ENCODE results near the gene RNF126. TPM values are rescaled to one million over a fixed set of nuclear protein-coding genes. Genes with fewer than 3 reads are reported as not detected.

RNF126 gene
- polyA plus RNA-seq, 1 donor from 2014 or later = 33.7 TPM

GRCh38 chr19:648305-648704, 14.7 kb downstream of the RNF126 start:
- Histone ChIP-seq H2AFZ (ENCODE audit: low read depth, low read length) (no peak overlapping the region), H3K4me3 (ENCODE audit: low read length) (no peak overlapping the region), H3K9me3 (ENCODE audit: low read length) (no peaks in the 10 kb centered on the region), H4K20me1 (ENCODE audit: insufficient read depth) (no peaks in the 10 kb centered on the region), H3K4me2 (ENCODE audit: low read length) (no peak overlapping the region), H3K36me3 (ENCODE audit: insufficient read depth, low read length) (no peaks in the 10 kb centered on the region), H3K9me2 (ENCODE audit: insufficient read depth, low read length) (no peaks in the 10 kb centered on the region), H3F3A (ENCODE audit: insufficient read depth, low read length, poor library complexity, severe bottlenecking) (no peaks in the 10 kb centered on the region), H3K9ac (ENCODE audit: low read length) (no peak overlapping the region), H3K79me2 (replicated peaks; ENCODE audit: insufficient read depth, low read length) (peaks cover 3% of the 10 kb centered on the region), H3K27ac (ENCODE audit: low read length) (no peak overlapping the region), H3K27me3 (ENCODE audit: insufficient read depth, low read depth, low read length) (no peaks in the 10 kb centered on the region)
- TF ChIP-seq RAD21 (conservative IDR thresholded peaks at IDR 0.05) (no peak), MXI1 (conservative IDR thresholded peaks at IDR 0.05; ENCODE audit: poor library complexity, severe bottlenecking) (no peak), EP300 (conservative IDR thresholded peaks at IDR 0.05; ENCODE audit: poor library complexity, severe bottlenecking) (no peak), CTCF (IDR thresholded peaks at IDR 0.05; ENCODE audit: poor library complexity, severe bottlenecking) (no peak), EZH2 (IDR thresholded peaks at IDR 0.05; ENCODE audit: borderline replicate concordance, insufficient read depth, low read length, poor library complexity, severe bottlenecking) (no peak), SMC3 (conservative IDR thresholded peaks at IDR 0.05; ENCODE audit: poor library complexity) (no peak), POLR2AphosphoS5 (IDR thresholded peaks at IDR 0.05) (no peak), REST (IDR thresholded peaks at IDR 0.05; ENCODE audit: borderline replicate concordance) (no peak), TAF1 (IDR thresholded peaks at IDR 0.05; ENCODE audit: low read depth) (no peak)

GRCh38 chr19:647566-648284, 15.3 kb downstream of the RNF126 start:
- H3K79me2 ChIP-seq (replicated peaks; ENCODE audit: insufficient read depth, low read length) = no peaks in the 10 kb centered on the region
- no peak overlapping the region for H3K4me2 ChIP-seq (ENCODE audit: low read length)
- H3F3A ChIP-seq (ENCODE audit: insufficient read depth, low read length, poor library complexity, severe bottlenecking) = no peaks in the 10 kb centered on the region
- H3K4me3 ChIP-seq (ENCODE audit: low read length) = no peak overlapping the region
- H2AFZ ChIP-seq (ENCODE audit: low read depth, low read length) = no peak overlapping the region
- H3K27ac ChIP-seq (ENCODE audit: low read length) = no peak overlapping the region
- H3K9ac ChIP-seq (ENCODE audit: low read length) = no peak overlapping the region
- no peaks in the 10 kb centered on the region for H4K20me1 ChIP-seq (ENCODE audit: insufficient read depth)
- no peaks in the 10 kb centered on the region for H3K36me3 ChIP-seq (ENCODE audit: insufficient read depth, low read length)
- no peaks in the 10 kb centered on the region for H3K9me3 ChIP-seq (ENCODE audit: low read length)
- no peaks in the 10 kb centered on the region for H3K9me2 ChIP-seq (ENCODE audit: insufficient read depth, low read length)
- H3K27me3 ChIP-seq (ENCODE audit: insufficient read depth, low read depth, low read length) = no peaks in the 10 kb centered on the region
- TF ChIP-seq SMC3 (conservative IDR thresholded peaks at IDR 0.05; ENCODE audit: poor library complexity) = no peak

All from neural cell (in vitro differentiated cells).